OCI-LY7 (cell line): ENCODE measurements around the gene ADGRD1. TPM values are rescaled to one million over a fixed set of nuclear protein-coding genes. Genes with fewer than 3 reads are reported as not detected.

Source experiments
- BruUV-seq: library from RNA; stranded (reverse); fragments of 400-500 nt; replicated peaks from 2 replicates; lab custom pipeline; 2021; lab: Mats Ljungman, UMichigan
- CTCF ChIA-PET: fragments of 300-600 bp; sonication (Branson Sonifier 250); formaldehyde crosslinking; loops from one replicate; lab custom pipeline; 2022; ENCODE audit warnings: antibody characterized with exemption; ENCODE audit not compliant: unreplicated experiment; lab: Charles Lee
- POLR2A ChIA-PET: fragments of 300-600 bp; sonication (Branson Sonifier 250); formaldehyde crosslinking; loops from one replicate; lab custom pipeline; 2022; ENCODE audit warnings: antibody characterized with exemption; lab: Charles Lee
- DNase-seq: peaks from one replicate; pipeline ENCODE4 v3.0.0-alpha.2; 2015; ENCODE audit warnings: low spot score
- H2AFZ ChIP-seq: fragments of 200-600 bp; sonication (generic), shearing (Covaris generic); 2 replicates; pipeline ENCODE4 v1.6.1; 2014; ENCODE audit warnings: mild to moderate bottlenecking, antibody characterized with exemption, low read length, moderate library complexity
- H3K27ac ChIP-seq: fragments of 200-600 bp; sonication (generic); 2 replicates; pipeline ENCODE4 v1.5.1; 2014; ENCODE audit warnings: mixed run types, low read depth, mild to moderate bottlenecking, moderate library complexity, low read length, inconsistent platforms; ENCODE audit not compliant: poor library complexity, severe bottlenecking
- H3K36me3 ChIP-seq: fragments of 200-600 bp; sonication (generic); 2 replicates; pipeline ENCODE4 v1.6.1; 2014; ENCODE audit warnings: mild to moderate bottlenecking, antibody characterized with exemption, low read length, moderate library complexity, mixed read lengths; ENCODE audit not compliant: insufficient read depth
- H3K4me1 ChIP-seq: fragments of 200-600 bp; sonication (generic); 2 replicates; pipeline ENCODE4 v1.5.1; 2014; ENCODE audit warnings: mild to moderate bottlenecking, low read length; ENCODE audit not compliant: insufficient read depth, poor library complexity, severe bottlenecking
- H3K4me2 ChIP-seq: fragments of 200-600 bp; sonication (generic); 2 replicates; pipeline ENCODE4 v1.6.1; 2014; ENCODE audit warnings: mild to moderate bottlenecking, low read length
- H3K4me3 ChIP-seq: fragments of 200-600 bp; sonication (generic); 2 replicates; pipeline ENCODE4 v1.5.1; 2014; ENCODE audit warnings: mild to moderate bottlenecking, low read depth, low read length; ENCODE audit not compliant: poor library complexity, severe bottlenecking
- H3K79me2 ChIP-seq: fragments of 200-600 bp; sonication (generic); 2 replicates; pipeline ENCODE4 v1.6.1; 2016; ENCODE audit warnings: low read depth, mild to moderate bottlenecking, low read length, moderate library complexity, mixed read lengths; ENCODE audit not compliant: insufficient read depth
- H3K9me2 ChIP-seq: fragments of 200-600 bp; sonication (generic); 2 replicates; pipeline ENCODE4 v1.6.1; 2016; ENCODE audit warnings: mild to moderate bottlenecking, low read length, mixed read lengths; ENCODE audit not compliant: insufficient read depth
- H3K9me3 ChIP-seq: fragments of 200-600 bp; sonication (generic); 2 replicates; pipeline ENCODE4 v1.6.1; 2014; ENCODE audit warnings: mild to moderate bottlenecking, mixed run types, low read length, mixed read lengths
- H4K20me1 ChIP-seq: fragments of 200-600 bp; sonication (generic); 2 replicates; pipeline ENCODE4 v1.6.1; 2014; ENCODE audit warnings: mild to moderate bottlenecking, antibody characterized with exemption, low read length, moderate library complexity, mixed read lengths; ENCODE audit not compliant: insufficient read depth
- CTCF ChIP-seq: fragments of 200-600 bp; sonication (generic); conservative IDR thresholded peaks from 2 replicates; pipeline ENCODE4 v1.5.1; 2014; ENCODE audit warnings: mild to moderate bottlenecking, antibody characterized with exemption, low read length, moderate library complexity, mixed read lengths
- EZH2phosphoT487 ChIP-seq: fragments of 200-600 bp; sonication (generic); IDR thresholded peaks from 2 replicates; pipeline ENCODE4 v1.6.1; 2018; ENCODE audit warnings: low read depth, borderline replicate concordance, mild to moderate bottlenecking, mixed run types, antibody characterized with exemption, low read length, moderate library complexity, mixed read lengths
- intact Hi-C: fragments of 100-400 bp; cut with micrococcal nuclease; formaldehyde crosslinking; loops from one replicate; pipeline ENCODE4 v1.10.0; 2022; ENCODE audit not compliant: unreplicated experiment
- total RNA-seq, 2 experiments: library from RNA; depleted of rRNA in 1 of 2; stranded (reverse); fragments of >200 nt in 1 of 2; shearing (Covaris generic) in 1 of 2; gene quantifications; 2 replicates each; pipeline ENCODE4 v1.2.3, GENCODE V29; 2014 to 2022

Gene ADGRD1
- total RNA-seq, 2 experiments from 2014 or later: 1.0 to 1.7 TPM

GRCh38 chr12:131134523-131135310, 181.0 kb downstream of the ADGRD1 start:
- Histone ChIP-seq H3K4me3 (no peak overlapping the region), H3K79me2 (no peaks in the 10 kb centered on the region), H2AFZ (no peak overlapping the region), H3K4me1 (no peaks in the 10 kb centered on the region), H3K9me2 (no peaks in the 10 kb centered on the region), H4K20me1 (no peaks in the 10 kb centered on the region), H3K27ac (no peak overlapping the region), H3K36me3 (no peaks in the 10 kb centered on the region), H3K9me3 (no peaks in the 10 kb centered on the region), H3K4me2 (no peak overlapping the region)
- DNase-seq: no peak
- intact Hi-C loops: loop anchor here (5.0 to 10.0 kb wide), 2 partner anchors 310 to 372 kb away; no protein-coding TSS in a partner anchor
- POLR2A ChIA-PET: interaction anchor here (0.6 kb wide), 1 partner anchor 15 kb away, joined by 3 read pairs; no protein-coding TSS in a partner anchor
- no peak for TF ChIP-seq CTCF
- TF ChIP-seq EZH2phosphoT487: no peak
- CTCF ChIA-PET: no interaction called here
- no TSS peak for BruUV-seq

GRCh38 chr12:131135311-131135785, 181.6 kb downstream of the ADGRD1 start:
- no peaks in the 10 kb centered on the region for H3K9me2 ChIP-seq
- no peak overlapping the region for H3K27ac ChIP-seq
- no peak overlapping the region for H3K4me3 ChIP-seq
- no peaks in the 10 kb centered on the region for H3K36me3 ChIP-seq
- no peaks in the 10 kb centered on the region for H3K9me3 ChIP-seq
- no TSS peak for BruUV-seq
- no peaks in the 10 kb centered on the region for H3K4me1 ChIP-seq
- H3K79me2 ChIP-seq: no peaks in the 10 kb centered on the region
- no peaks in the 10 kb centered on the region for H4K20me1 ChIP-seq
- no peak for DNase-seq
- TF ChIP-seq EZH2phosphoT487: no peak
- no peak for TF ChIP-seq CTCF
- ChIA-PET POLR2A (no interaction called here), CTCF (no interaction called here)
- intact Hi-C loops: loop anchor here (10.0 kb wide), 1 partner anchor 311 kb away; no protein-coding TSS in a partner anchor
- H2AFZ ChIP-seq: no peak overlapping the region
- H3K4me2 ChIP-seq: no peak overlapping the region
